Measurements from ENCODE around the gene MRC1. TPM values are rescaled to one million over a fixed set of nuclear protein-coding genes. Genes with fewer than 3 reads are reported as not detected.

The MRC1 gene
- total RNA-seq, 1 donor from 2014 or later = 18.9 TPM

GRCh38 chr10:17782921-17783665, 26.1 kb upstream of the MRC1 start:
- Histone ChIP-seq H3K27ac (replicated peaks) (peak overlapping the region; percentile 1), H3K36me3 (no peaks in the 10 kb centered on the region), H3K4me3 (peak overlapping the region; percentile 18), H3K4me1 (peaks cover 11% of the 10 kb centered on the region), H3K9me3 (replicated peaks) (no peaks in the 10 kb centered on the region), H3K27me3 (ENCODE audit: low read depth) (no peaks in the 10 kb centered on the region)
- TF ChIP-seq CTCF (IDR thresholded peaks at IDR 0.05; ENCODE audit: borderline replicate concordance) = no peak
- intact Hi-C loops (cut with micrococcal nuclease) = no loop called here
- DNase-seq = no peak

- Histone ChIP-seq H3K4me3 (peak overlapping the region; percentile 18), H3K36me3 (no peaks in the 10 kb centered on the region), H3K4me1 (peaks cover 11% of the 10 kb centered on the region), H3K27ac (replicated peaks) (no peak overlapping the region), H3K27me3 (ENCODE audit: low read depth) (no peaks in the 10 kb centered on the region), H3K9me3 (replicated peaks) (no peaks in the 10 kb centered on the region)
- no peak for DNase-seq
- no peak for TF ChIP-seq CTCF (IDR thresholded peaks at IDR 0.05; ENCODE audit: borderline replicate concordance)
- intact Hi-C loops (cut with micrococcal nuclease) = no loop called here
These were observed 25.4 kb upstream of the MRC1 start for GRCh38 chr10:17783751-17784150.

GRCh38 chr10:17784688-17785087, 24.5 kb upstream of the MRC1 start:
- H3K9me3 ChIP-seq (replicated peaks) = no peaks in the 10 kb centered on the region
- no peak for DNase-seq
- H3K4me1 ChIP-seq = peaks cover 11% of the 10 kb centered on the region
- H3K27me3 ChIP-seq (ENCODE audit: low read depth) = no peaks in the 10 kb centered on the region
- peak overlapping the region; percentile 18 for H3K27ac ChIP-seq (replicated peaks)
- no peak for TF ChIP-seq CTCF (IDR thresholded peaks at IDR 0.05; ENCODE audit: borderline replicate concordance)
- no peak overlapping the region for H3K4me3 ChIP-seq
- intact Hi-C loops (cut with micrococcal nuclease) = no loop called here
- H3K36me3 ChIP-seq = no peaks in the 10 kb centered on the region

GRCh38 chr10:17785276-17785930, 23.7 kb upstream of the MRC1 start:
- no peak for TF ChIP-seq CTCF (IDR thresholded peaks at IDR 0.05; ENCODE audit: borderline replicate concordance)
- no peaks in the 10 kb centered on the region for H3K27me3 ChIP-seq (ENCODE audit: low read depth)
- no peaks in the 10 kb centered on the region for H3K36me3 ChIP-seq
- no peak overlapping the region for H3K4me3 ChIP-seq
- H3K27ac ChIP-seq (replicated peaks) = peak overlapping the region; percentile 18
- intact Hi-C loops (cut with micrococcal nuclease) = no loop called here
- no peaks in the 10 kb centered on the region for H3K9me3 ChIP-seq (replicated peaks)
- peaks cover 11% of the 10 kb centered on the region for H3K4me1 ChIP-seq
- no peak for DNase-seq

GRCh38 chr10:17787087-17787961, 21.8 kb upstream of the MRC1 start:
- peaks cover 11% of the 10 kb centered on the region for H3K4me1 ChIP-seq
- no peaks in the 10 kb centered on the region for H3K27me3 ChIP-seq (ENCODE audit: low read depth)
- no peak overlapping the region for H3K27ac ChIP-seq (replicated peaks)
- no peak overlapping the region for H3K4me3 ChIP-seq
- no peaks in the 10 kb centered on the region for H3K9me3 ChIP-seq (replicated peaks)
- H3K36me3 ChIP-seq = no peaks in the 10 kb centered on the region
- no peak for TF ChIP-seq CTCF (IDR thresholded peaks at IDR 0.05; ENCODE audit: borderline replicate concordance)
- intact Hi-C loops (cut with micrococcal nuclease) = no loop called here
- DNase-seq = no peak
